Left cardiac atrium (tissue), 4 donors: Measurements from ENCODE around the gene ZFP3. TPM values are rescaled to one million over a fixed set of nuclear protein-coding genes. Genes with fewer than 3 reads are reported as not detected.
"Not testable (repeated sequence)": the region's sequence is repeated elsewhere in the genome, so short reads cannot be mapped to it uniquely, and the experiment has no call there.

ENCODE experiments used
- ATAC-seq, 2 donors: fragments of 200-7000 bp; cut with Tn5 transposase; one replicate each; pipeline ENCODE4 v1.9.1; 2020; ENCODE audit warnings: mild to moderate bottlenecking in 2 of 2, moderate library complexity in 2 of 2
- DNase-seq: peaks from one replicate; pipeline ENCODE4 v3.0.0-alpha.2; 2020
- intact Hi-C, 2 donors: fragments of 100-400 bp; cut with DNase I; formaldehyde crosslinking; loops; one replicate each; pipeline versions ENCODE4 v1.14.1 to v1.15.1; 2022 to 2023
- total RNA-seq, 2 donors: library from RNA; stranded (reverse); fragmentation: NEBNext Ultra II Directional; extraction: Animal tissue kit (Norgen Biotek cat#: 25700); gene quantifications; one replicate each; pipeline ENCODE4 v1.2.1, GENCODE V29; 2021
- donor health status: DM: no; HTN: yes; CAD: no.
- donor health status: DM: no; HTN: yes; CAD: no; lungs with severe emphysema.
- donor health status: DM: yes; HTN: yes; CAD: no.
- donor health status: Dilated cardiomyopathy.

Gene ZFP3
- total RNA-seq, 2 donors from 2014 or later, result 8.6 to 12.5 TPM

- ATAC-seq, DNase-seq, intact Hi-C loops: not testable (repeated sequence)
Measured at GRCh38 chr17:5122056-5122455, 43.8 kb downstream of the ZFP3 start.

DNA sequence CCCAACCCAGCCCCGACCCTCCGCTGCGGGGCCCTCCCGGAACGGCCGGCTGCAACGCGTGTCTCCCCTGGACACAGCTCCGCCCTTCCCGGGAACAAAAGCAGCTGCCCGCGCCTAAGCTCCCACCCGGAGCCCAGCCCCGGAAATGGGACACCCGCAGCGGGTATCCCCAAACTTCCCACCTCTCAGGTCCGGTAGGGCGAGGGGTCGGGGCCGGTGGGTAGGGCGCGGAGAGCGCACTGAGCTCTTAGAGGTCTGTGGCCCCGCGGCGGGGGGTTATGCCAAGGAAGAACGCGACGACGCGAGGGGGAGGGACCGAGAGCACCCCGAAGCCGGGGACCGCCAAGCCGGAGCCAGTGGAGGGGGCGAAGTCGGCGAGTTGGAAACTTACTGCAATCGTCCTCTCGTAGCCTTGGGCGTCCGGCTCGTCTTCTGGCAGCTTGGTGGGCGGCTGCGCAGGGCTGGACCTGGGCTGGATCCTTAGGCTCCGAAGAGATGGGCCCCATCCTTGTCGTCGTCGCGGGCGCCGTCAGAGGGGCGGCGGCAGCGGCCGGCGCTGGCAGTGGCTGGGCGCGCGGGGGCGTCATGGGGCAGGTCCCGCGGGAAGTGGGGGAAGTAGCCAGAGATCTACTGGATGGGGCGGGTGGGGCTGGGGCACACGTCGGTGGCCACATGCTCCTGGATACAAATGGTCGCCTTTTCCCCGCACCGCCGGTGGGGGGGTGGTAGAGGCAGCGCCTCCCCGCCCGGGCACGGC lies 44.5 kb downstream of the ZFP3 start:
- ATAC-seq (peak; percentile 62 to 81), DNase-seq (peak; percentile 35)
- intact Hi-C loops, result no loop called here

DNA sequence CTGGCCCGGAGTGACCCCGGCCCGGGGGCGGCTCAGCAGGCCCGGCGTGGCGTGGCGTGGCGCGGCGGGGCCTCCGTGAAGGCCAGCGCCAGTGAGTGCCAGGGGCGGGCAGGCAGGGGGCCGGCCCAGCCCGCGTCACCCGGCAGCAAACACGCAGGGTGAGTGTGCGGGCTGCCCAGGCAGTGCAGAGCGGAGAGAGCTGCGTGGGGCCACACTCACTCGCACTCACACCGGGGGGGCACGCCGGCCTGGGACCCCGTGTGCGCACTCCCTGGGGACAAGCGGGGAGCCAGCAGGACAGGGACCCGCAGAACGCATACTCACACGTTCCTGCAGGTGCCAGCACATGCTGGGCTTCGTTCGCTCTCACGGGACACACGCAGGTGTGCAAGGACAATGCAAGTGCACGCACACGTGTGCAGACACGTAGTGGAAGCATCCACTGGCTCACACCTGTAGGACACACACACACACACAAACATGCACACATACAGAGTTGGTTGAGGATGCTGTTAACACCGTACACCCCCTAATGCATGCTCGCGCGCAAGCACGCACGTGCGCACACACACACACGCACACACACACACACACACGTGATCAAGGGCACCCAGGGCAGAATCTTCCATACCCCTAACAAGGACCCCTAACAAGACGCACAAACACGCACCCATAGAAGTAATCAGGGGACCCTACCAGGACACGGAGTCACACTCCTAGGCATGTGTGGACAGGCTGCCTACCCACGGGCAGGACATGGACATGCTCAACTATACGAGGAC lies 45.3 kb downstream of the ZFP3 start:
- ATAC-seq (peak; percentile 59 to 62), DNase-seq (no peak)
- intact Hi-C loops, result no loop called here

- DNase-seq, intact Hi-C loops, ATAC-seq: not testable (repeated sequence)
Measured at GRCh38 chr17:5124125-5124760, 46.0 kb downstream of the ZFP3 start.

- DNase-seq, intact Hi-C loops, ATAC-seq: not testable (repeated sequence)
Measured at GRCh38 chr17:5124896-5125295, 46.6 kb downstream of the ZFP3 start.

- intact Hi-C loops, result no loop called here
- ATAC-seq (no peak), DNase-seq (no peak)
Measured at GRCh38 chr17:5126719-5127488, 48.6 kb downstream of the ZFP3 start.

DNA sequence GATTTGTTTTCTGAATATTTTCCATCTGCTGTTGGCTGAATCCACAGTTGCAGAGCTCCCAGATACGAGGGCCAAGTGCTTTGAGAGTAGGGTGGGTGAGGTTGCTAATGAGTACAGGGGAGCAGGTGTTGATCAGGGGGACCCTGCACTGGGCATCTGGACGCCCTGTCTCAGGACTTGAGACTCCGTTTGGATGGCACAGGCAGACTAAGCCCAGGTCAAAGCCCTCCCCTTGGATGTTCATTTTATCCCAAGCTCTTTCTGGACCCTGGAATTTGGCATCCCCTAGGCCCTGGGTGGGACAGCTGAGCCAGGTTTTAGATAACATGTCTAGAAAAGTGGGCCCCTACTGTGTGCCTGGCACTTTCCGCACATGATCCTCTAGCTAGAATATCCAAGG lies 49.6 kb downstream of the ZFP3 start:
- ATAC-seq, result no peak
- no peak for DNase-seq
- intact Hi-C loops, result no loop called here

DNA sequence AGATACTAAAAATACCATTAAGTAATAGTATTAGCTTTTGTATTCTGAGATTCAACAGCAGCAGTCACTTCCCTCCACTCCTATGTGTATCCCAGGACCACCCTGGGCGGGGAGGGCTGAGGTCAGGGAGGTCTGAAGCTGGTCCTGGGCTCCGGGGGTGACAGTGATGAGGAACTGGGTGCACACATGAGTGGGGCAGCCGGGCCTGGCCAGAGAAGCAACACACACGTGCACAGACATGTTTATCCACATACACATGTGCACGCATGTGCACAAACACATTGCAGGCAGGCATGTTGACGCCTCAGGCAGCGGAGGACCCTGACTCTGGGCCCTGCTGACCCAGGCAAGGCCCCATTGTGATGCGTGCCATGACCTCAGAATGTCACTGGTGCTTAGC lies 50.1 kb downstream of the ZFP3 start:
- DNase-seq, ATAC-seq, intact Hi-C loops: not testable (repeated sequence)

- no peak for ATAC-seq
- DNase-seq, result no peak
- intact Hi-C loops, result no loop called here
Measured at GRCh38 chr17:5128905-5129535, 50.8 kb downstream of the ZFP3 start.

- intact Hi-C loops, ATAC-seq: not testable (repeated sequence)
Measured at GRCh38 chr17:5129770-5130169, 51.5 kb downstream of the ZFP3 start.

GRCh38 chr17:5130261-5130660 lies 52.0 kb downstream of the ZFP3 start:
- intact Hi-C loops, ATAC-seq, DNase-seq: not testable (repeated sequence)

More at GRCh38 chr17:5129770-5130169, 51.5 kb downstream of the ZFP3 start:
- not testable (repeated sequence) for DNase-seq

DNA sequence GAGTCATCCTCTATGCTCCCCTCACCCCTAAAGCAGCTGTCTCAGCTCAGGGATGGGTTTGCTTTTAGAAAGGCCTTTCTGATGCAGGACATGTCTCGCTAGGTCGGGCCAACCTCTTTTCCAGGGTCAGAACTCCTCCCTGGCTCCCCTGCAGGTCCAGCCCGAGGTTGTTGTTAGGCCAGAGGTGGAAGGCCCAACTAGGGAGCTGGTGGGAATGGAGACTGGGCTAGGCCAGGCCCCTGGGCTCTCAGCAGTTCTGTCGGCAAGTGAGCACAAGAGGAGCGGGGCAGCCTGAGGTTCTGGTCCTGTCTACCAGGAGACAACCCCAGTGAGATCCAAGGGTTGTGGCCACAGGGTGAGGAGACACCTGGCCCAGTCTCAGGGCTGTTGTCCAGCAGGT lies 52.4 kb downstream of the ZFP3 start:
- intact Hi-C loops, ATAC-seq, DNase-seq: not testable (repeated sequence)

DNA sequence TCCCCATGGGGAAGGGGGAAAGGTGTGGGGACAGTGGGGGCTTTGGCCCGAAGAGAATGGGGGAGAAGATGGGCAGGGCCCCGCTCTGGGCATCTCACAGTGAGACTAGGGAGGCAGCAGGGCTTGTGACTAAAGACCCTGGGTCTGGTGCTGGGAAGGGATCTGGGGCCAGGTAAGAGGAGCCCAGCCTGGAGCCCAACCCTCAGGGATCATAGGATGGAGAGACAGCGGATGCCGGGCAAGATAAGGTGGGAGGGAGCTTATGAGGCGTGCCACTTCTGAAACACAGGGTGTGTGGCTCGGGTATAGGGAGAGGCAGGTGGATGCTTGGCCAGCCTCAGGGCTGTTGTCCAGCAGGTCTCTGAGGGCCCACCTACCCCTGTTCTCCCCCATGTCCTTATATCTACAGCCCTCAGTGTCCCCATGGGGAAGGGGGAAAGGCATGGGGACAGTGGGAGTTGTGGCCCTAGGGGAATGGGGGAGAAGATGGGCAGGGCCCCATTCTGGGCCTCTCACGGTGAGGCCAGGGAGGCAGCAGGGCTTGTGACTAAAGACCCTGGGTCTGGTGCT lies 53.0 kb downstream of the ZFP3 start:
- DNase-seq (no peak), ATAC-seq (no peak)
- intact Hi-C loops, result no loop called here

DNA sequence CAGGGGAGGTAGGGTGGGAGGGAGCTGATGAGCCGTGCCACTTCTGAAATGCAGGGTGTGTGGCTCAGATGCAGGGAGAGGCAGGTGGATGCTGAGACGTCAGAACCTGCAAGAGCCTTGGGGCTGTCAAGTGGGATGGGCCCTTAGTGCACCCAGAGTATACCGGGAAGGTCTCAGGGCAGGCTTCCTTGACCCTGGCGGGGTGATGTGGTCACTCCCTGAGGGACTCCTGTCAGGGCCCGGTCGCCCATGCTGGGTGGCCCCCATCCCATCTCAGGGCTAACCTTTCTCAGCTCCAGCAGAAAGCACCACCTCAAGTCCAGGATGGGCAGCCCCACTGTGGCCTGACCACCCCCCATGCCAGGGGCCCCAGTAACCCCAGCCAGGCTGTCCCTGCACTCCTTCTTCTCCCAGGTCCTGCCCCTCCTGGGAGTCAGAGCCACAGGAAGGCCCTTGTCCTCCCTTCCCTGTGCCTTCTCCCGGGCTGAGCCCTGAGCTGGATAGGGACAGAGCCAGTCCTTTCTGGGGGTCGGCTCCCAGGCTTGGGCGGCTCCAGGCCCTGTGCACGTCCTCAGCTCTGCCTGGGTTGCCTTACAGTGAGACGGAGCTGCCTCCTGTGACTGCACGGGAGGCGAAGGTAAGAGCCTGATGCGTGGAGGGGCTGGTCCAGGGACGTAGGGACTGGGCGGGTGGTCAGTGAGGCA lies 53.7 kb downstream of the ZFP3 start:
- DNase-seq, ATAC-seq, intact Hi-C loops: not testable (repeated sequence)

- ATAC-seq, DNase-seq, intact Hi-C loops: not testable (repeated sequence)
Measured at GRCh38 chr17:5132503-5133225, 54.4 kb downstream of the ZFP3 start.

- intact Hi-C loops, result no loop called here
- DNase-seq (no peak), ATAC-seq (no peak)
Measured at GRCh38 chr17:5133311-5133710, 55.0 kb downstream of the ZFP3 start.

GRCh38 chr17:5133961-5134360 lies 55.7 kb downstream of the ZFP3 start:
- intact Hi-C loops, ATAC-seq, DNase-seq: not testable (repeated sequence)
